Panc1 (cell line): ENCODE results near the gene RAB27B. TPM values are rescaled to one million over a fixed set of nuclear protein-coding genes. Genes with fewer than 3 reads are reported as not detected.

Source experiments
- ATAC-seq: fragments of 200-7000 bp; cut with Tn5 transposase; 2 replicates; pipeline ENCODE4 v1.9.1; 2020; ENCODE audit warnings: mild to moderate bottlenecking, moderate library complexity
- BruUV-seq: library from RNA; stranded (reverse); fragments of 400-500 nt; replicated peaks from 2 replicates; lab custom pipeline; 2021; lab: Mats Ljungman, UMichigan
- CTCF ChIA-PET: fragments of 300-600 bp; sonication (Branson Sonifier 250); formaldehyde crosslinking; loops from one replicate; lab custom pipeline; 2022; ENCODE audit warnings: antibody characterized with exemption; lab: Charles Lee
- POLR2A ChIA-PET: fragments of 300-600 bp; sonication (Branson Sonifier 250); formaldehyde crosslinking; loops from one replicate; lab custom pipeline; 2022; ENCODE audit warnings: antibody characterized with exemption; lab: Charles Lee
- DNase-seq: peaks from one replicate; pipeline ENCODE4 v3.0.0-alpha.2; 2010; ENCODE audit warnings: low read depth, low spot score
- H3K27ac ChIP-seq: 2 replicates; pipeline ENCODE4 v1.5.1; 2011; ENCODE audit warnings: mild to moderate bottlenecking, low read length, inconsistent platforms
- H3K27me3 ChIP-seq: fragments of 200-500 bp; sonication (Bioruptor generic); 2 replicates; pipeline ENCODE4 v1.6.0; 2014; ENCODE audit warnings: low read length, inconsistent platforms; ENCODE audit not compliant: control insufficient read depth, insufficient read depth
- H3K36me3 ChIP-seq: fragments of 200-500 bp; sonication (Bioruptor generic); 2 replicates; pipeline ENCODE4 v1.5.1; 2014; ENCODE audit warnings: inconsistent platforms, mild to moderate bottlenecking, low read length, moderate library complexity; ENCODE audit not compliant: control insufficient read depth, insufficient read depth
- H3K4me1 ChIP-seq: 2 replicates; pipeline ENCODE4 v1.5.1; 2011; ENCODE audit warnings: inconsistent platforms, mild to moderate bottlenecking, low read length, moderate library complexity; ENCODE audit not compliant: control insufficient read depth, insufficient read depth
- H3K4me3 ChIP-seq, 2 experiments: 2 replicates each; pipeline ENCODE4 v1.5.1; 2011 to 2012; ENCODE audit warnings: low read depth in 2 of 2, low read length in 2 of 2, mild to moderate bottlenecking in 2 of 2, inconsistent platforms in 1 of 2, moderate library complexity in 1 of 2
- H3K9me3 ChIP-seq: fragments of 200-500 bp; sonication (Bioruptor generic); 2 replicates; pipeline ENCODE4 v1.5.1; 2014; ENCODE audit warnings: low read depth, mild to moderate bottlenecking, inconsistent platforms, low read length, moderate library complexity; ENCODE audit not compliant: control insufficient read depth, insufficient read depth
- POLR2AphosphoS5 ChIP-seq: IDR thresholded peaks from 2 replicates; pipeline ENCODE4 v1.6.1; 2012; ENCODE audit warnings: mild to moderate bottlenecking, low read depth, low read length, moderate library complexity
- SIN3A ChIP-seq: IDR thresholded peaks from 2 replicates; pipeline ENCODE4 v1.6.1; 2012; ENCODE audit warnings: low read depth, mild to moderate bottlenecking, low read length, moderate library complexity, borderline replicate concordance; ENCODE audit not compliant: insufficient read depth
- TCF7L2 ChIP-seq: IDR thresholded peaks from 2 replicates; pipeline ENCODE4 v1.6.1; 2011; ENCODE audit warnings: mild to moderate bottlenecking, low read depth, low read length, inconsistent platforms
- in situ Hi-C: cut with HindIII; loops from 2 replicates; pipeline ENCODE4 v1.10.0; 2016; ENCODE audit warnings: low sequenced_read_pairs, low pct_unique_long_range_greater_than_20kb
- intact Hi-C: fragments of 100-400 bp; cut with micrococcal nuclease; formaldehyde crosslinking; loops from one replicate; pipeline ENCODE4 v1.10.0; 2022; ENCODE audit not compliant: unreplicated experiment
- total RNA-seq: library from RNA; stranded (reverse); gene quantifications from one replicate; pipeline ENCODE4 v1.2.1, GENCODE V29; 2021; ENCODE audit not compliant: unreplicated experiment
- TF ChIP-seq, protein P1 (sequence below): fragments of 450-650 bp; IDR thresholded peaks from 2 replicates; pipeline ENCODE4 v1.5.1; 2017; ENCODE audit warnings: mild to moderate bottlenecking
- TF ChIP-seq, protein P2 (sequence below), 2 experiments: IDR thresholded peaks; 2 replicates each; pipeline ENCODE4 v1.6.1; 2011 to 2012; ENCODE audit warnings: low read depth in 2 of 2, control low read depth in 1 of 2, low read length in 1 of 2, mild to moderate bottlenecking in 1 of 2, moderate library complexity in 1 of 2; ENCODE audit not compliant: insufficient read depth in 1 of 2

The RAB27B gene
- total RNA-seq, 1 experiment from 2014 or later: 3.9 TPM

DNA sequence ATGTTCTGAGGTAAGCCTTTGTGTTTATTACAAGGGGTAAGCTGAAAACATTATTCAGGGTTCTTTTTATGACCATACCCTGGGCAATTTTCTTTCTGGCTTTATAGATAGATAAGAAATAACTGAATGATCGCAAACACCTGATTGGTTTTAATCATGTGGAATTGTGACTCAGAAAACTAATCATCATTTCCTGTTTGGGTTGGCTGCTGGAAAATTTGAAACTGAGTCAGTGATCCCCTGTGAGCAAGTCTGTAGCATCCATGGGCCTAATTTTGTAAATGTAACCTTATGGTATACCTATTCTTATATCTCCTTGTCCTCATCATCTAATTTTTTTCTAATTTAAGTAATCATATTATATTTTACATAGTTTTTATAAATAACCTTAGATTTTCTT is 96.7 kb downstream of the RAB27B start:
- ATAC-seq: no peak
- Histone ChIP-seq H3K27me3 (no peaks in the 10 kb centered on the region), H3K4me1 (no peaks in the 10 kb centered on the region), H3K4me3 (no peak overlapping the region), H3K9me3 (no peaks in the 10 kb centered on the region), H3K36me3 (no peaks in the 10 kb centered on the region), H3K27ac (no peak overlapping the region)
- CTCF ChIA-PET: no interaction called here
- TF ChIP-seq POLR2AphosphoS5: no peak
- TF ChIP-seq, protein P1, sequence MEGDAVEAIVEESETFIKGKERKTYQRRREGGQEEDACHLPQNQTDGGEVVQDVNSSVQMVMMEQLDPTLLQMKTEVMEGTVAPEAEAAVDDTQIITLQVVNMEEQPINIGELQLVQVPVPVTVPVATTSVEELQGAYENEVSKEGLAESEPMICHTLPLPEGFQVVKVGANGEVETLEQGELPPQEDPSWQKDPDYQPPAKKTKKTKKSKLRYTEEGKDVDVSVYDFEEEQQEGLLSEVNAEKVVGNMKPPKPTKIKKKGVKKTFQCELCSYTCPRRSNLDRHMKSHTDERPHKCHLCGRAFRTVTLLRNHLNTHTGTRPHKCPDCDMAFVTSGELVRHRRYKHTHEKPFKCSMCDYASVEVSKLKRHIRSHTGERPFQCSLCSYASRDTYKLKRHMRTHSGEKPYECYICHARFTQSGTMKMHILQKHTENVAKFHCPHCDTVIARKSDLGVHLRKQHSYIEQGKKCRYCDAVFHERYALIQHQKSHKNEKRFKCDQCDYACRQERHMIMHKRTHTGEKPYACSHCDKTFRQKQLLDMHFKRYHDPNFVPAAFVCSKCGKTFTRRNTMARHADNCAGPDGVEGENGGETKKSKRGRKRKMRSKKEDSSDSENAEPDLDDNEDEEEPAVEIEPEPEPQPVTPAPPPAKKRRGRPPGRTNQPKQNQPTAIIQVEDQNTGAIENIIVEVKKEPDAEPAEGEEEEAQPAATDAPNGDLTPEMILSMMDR: no peak
- no peak for TF ChIP-seq SIN3A
- TF ChIP-seq, protein P2, sequence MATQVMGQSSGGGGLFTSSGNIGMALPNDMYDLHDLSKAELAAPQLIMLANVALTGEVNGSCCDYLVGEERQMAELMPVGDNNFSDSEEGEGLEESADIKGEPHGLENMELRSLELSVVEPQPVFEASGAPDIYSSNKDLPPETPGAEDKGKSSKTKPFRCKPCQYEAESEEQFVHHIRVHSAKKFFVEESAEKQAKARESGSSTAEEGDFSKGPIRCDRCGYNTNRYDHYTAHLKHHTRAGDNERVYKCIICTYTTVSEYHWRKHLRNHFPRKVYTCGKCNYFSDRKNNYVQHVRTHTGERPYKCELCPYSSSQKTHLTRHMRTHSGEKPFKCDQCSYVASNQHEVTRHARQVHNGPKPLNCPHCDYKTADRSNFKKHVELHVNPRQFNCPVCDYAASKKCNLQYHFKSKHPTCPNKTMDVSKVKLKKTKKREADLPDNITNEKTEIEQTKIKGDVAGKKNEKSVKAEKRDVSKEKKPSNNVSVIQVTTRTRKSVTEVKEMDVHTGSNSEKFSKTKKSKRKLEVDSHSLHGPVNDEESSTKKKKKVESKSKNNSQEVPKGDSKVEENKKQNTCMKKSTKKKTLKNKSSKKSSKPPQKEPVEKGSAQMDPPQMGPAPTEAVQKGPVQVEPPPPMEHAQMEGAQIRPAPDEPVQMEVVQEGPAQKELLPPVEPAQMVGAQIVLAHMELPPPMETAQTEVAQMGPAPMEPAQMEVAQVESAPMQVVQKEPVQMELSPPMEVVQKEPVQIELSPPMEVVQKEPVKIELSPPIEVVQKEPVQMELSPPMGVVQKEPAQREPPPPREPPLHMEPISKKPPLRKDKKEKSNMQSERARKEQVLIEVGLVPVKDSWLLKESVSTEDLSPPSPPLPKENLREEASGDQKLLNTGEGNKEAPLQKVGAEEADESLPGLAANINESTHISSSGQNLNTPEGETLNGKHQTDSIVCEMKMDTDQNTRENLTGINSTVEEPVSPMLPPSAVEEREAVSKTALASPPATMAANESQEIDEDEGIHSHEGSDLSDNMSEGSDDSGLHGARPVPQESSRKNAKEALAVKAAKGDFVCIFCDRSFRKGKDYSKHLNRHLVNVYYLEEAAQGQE (IDR thresholded peaks at IDR 0.05; ENCODE audit: insufficient read depth in 1 of 2, low read depth in 2 of 2, low read length in 1 of 2): no peak
- TF ChIP-seq TCF7L2: no peak
- no peak for DNase-seq
- POLR2A ChIA-PET: no interaction called here
- BruUV-seq: no TSS peak
- intact Hi-C loops: no loop called here
- in situ Hi-C loops: no loop called here

DNA sequence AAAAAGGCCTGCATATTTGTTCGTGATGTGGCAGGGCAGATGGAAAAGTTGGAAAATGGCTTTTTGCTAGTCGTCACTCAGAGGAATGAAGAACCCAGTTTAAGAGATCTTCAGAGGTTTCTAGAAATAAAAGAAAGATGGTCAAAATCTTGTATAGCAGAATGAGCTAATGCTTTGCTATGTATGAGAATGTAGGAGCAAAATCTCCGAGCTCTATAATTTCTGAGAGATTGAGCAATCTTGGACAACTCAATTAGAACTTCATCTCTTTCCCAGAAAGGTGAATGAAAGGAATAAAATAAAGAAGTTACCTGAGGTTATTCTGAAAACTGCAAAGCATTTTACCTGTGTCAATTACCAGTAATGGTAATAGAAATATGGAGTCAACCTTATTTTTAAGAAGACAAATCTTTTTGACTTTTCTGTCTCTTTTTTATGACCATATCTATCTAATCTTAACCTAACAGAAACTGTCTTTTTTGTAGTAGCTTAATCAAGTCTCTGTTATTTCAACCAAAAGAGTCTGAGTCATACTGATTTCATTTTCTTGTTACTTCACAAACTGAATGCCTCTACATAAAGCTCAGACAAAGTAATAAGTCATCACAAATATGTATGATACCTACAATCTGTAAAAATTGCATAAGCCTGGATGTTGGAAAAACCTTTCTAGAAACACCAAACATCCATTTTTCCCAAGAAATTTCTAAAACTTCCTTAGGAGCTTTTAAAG is 98.5 kb downstream of the RAB27B start:
- POLR2A ChIA-PET: no interaction called here
- in situ Hi-C loops: no loop called here
- no peak for ATAC-seq

More for the DNA sequence above, 98.5 kb downstream of the RAB27B start:
- DNase-seq: no peak
- intact Hi-C loops: no loop called here
- H3K9me3 ChIP-seq: no peaks in the 10 kb centered on the region
- no peak overlapping the region for H3K27ac ChIP-seq
- no peaks in the 10 kb centered on the region for H3K27me3 ChIP-seq
- H3K36me3 ChIP-seq: no peaks in the 10 kb centered on the region
- no TSS peak for BruUV-seq
- H3K4me3 ChIP-seq: no peak overlapping the region
- H3K4me1 ChIP-seq: no peaks in the 10 kb centered on the region
- no peak for TF ChIP-seq SIN3A
- TF ChIP-seq, protein P2 (IDR thresholded peaks at IDR 0.05; ENCODE audit: insufficient read depth in 1 of 2, low read depth in 2 of 2, low read length in 1 of 2): no peak
- TF ChIP-seq TCF7L2: no peak
- TF ChIP-seq, protein P1: no peak
- no peak for TF ChIP-seq POLR2AphosphoS5
- CTCF ChIA-PET: no interaction called here
